SK-N-MC (cell line): Measurements from ENCODE around the gene SLC2A8.
A peak's percentile ranks its signal among the peaks of the same experiment; 100 is the strongest.

Experiments
- DNase-seq: peaks from one replicate; pipeline ENCODE4 v3.0.0-alpha.2; 2011; ENCODE audit warnings: low read depth, low spot score
- H3K27ac ChIP-seq: fragments of 200-600 bp; sonication (generic); 2 replicates; pipeline ENCODE4 v1.5.1; 2016; ENCODE audit warnings: mixed run types
- H3K36me3 ChIP-seq: fragments of 200-600 bp; sonication (generic); 2 replicates; pipeline ENCODE4 v1.6.1; 2017; ENCODE audit warnings: antibody characterized with exemption, low read length, mixed read lengths; ENCODE audit not compliant: insufficient read depth
- H3K4me3 ChIP-seq: fragments of 200-600 bp; sonication (generic); 2 replicates; pipeline ENCODE4 v1.5.1; 2016
- H3K9ac ChIP-seq: fragments of 200-600 bp; sonication (generic); 2 replicates; pipeline ENCODE4 v1.8.0; 2017; ENCODE audit warnings: mixed run types, mixed read lengths; ENCODE audit not compliant: insufficient read length
- H3K9me3 ChIP-seq: fragments of 200-600 bp; sonication (generic); 2 replicates; pipeline ENCODE4 v1.6.1; 2017; ENCODE audit warnings: low read depth, mild to moderate bottlenecking, antibody characterized with exemption, low read length, moderate library complexity, mixed read lengths
- EZH2 ChIP-seq: fragments of 200-600 bp; sonication (generic); IDR thresholded peaks from one replicate; pipeline ENCODE4 v1.6.1; 2017; ENCODE audit warnings: antibody characterized with exemption
- FOXP2 ChIP-seq: optimal IDR thresholded peaks from 2 replicates; pipeline ENCODE3; 2011; ENCODE audit warnings: mild to moderate bottlenecking, moderate library complexity; ENCODE audit not compliant: insufficient read depth; ENCODE audit errors: extremely low read length, control extremely low read depth
- POLR2AphosphoS5 ChIP-seq: IDR thresholded peaks from 2 replicates; pipeline ENCODE4 v1.6.1; 2012; ENCODE audit warnings: mild to moderate bottlenecking, low read depth, low read length, borderline replicate concordance

SLC2A8 gene

DNA sequence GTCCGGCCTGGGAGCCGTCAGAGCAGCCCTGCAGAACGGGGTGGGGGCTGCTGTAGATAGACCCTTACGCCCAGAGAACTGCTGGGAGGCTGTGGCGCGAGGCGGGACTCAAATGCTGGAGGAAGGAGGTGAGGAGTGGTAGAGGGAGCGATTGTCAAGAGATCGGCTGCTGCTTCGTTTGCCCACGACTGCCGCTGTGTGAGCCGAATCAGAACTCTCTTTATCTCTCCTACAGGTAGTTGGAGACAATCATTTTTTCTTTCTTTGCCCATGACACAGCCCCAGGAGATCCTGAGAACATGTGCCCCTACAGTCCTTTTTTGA lies 27.7 kb downstream of the SLC2A8 start:
- TF ChIP-seq FOXP2, result no peak
- no peak for TF ChIP-seq POLR2AphosphoS5
- no peak for TF ChIP-seq EZH2
- Histone ChIP-seq H3K9me3 (no peaks in the 10 kb centered on the region), H3K9ac (peak overlapping the region; percentile 94), H3K27ac (peak overlapping the region; percentile 90), H3K36me3 (peaks cover 14% of the 10 kb centered on the region), H3K4me3 (peak overlapping the region; percentile 92)
- DNase-seq, result no peak

DNA sequence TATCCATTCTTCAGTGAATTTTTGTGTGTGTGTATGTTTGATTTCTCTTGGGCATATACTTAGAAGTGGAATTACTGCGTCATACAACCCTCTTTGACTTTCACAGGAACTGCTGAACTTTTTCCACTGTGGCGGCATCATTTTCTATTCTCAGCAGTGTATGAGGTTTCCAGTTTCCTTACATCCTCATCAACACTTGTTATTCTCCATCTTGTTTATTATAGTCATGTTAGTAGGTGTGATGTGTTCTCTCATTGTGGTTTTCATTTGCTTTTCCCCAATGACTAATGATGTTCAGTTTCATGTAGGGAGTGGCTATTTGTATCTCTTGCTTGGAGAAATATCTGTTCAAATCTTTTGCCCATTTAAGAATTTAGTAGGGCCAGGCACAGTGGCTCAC lies 29.8 kb downstream of the SLC2A8 start:
- Histone ChIP-seq H3K4me3 (no peak overlapping the region), H3K9ac (no peak overlapping the region), H3K9me3 (no peaks in the 10 kb centered on the region), H3K27ac (no peak overlapping the region), H3K36me3 (peaks cover 24% of the 10 kb centered on the region)
- TF ChIP-seq FOXP2 (no peak), POLR2AphosphoS5 (no peak), EZH2 (no peak)
- DNase-seq, result no peak

GRCh38 chr9:127428348-127428747 lies 31.4 kb downstream of the SLC2A8 start:
- no peak for TF ChIP-seq POLR2AphosphoS5
- TF ChIP-seq EZH2, result no peak
- TF ChIP-seq FOXP2, result no peak
- no peak for DNase-seq
- peaks cover 29% of the 10 kb centered on the region for H3K36me3 ChIP-seq
- no peak overlapping the region for H3K27ac ChIP-seq
- no peak overlapping the region for H3K9ac ChIP-seq
- no peak overlapping the region for H3K4me3 ChIP-seq
- no peaks in the 10 kb centered on the region for H3K9me3 ChIP-seq

DNA sequence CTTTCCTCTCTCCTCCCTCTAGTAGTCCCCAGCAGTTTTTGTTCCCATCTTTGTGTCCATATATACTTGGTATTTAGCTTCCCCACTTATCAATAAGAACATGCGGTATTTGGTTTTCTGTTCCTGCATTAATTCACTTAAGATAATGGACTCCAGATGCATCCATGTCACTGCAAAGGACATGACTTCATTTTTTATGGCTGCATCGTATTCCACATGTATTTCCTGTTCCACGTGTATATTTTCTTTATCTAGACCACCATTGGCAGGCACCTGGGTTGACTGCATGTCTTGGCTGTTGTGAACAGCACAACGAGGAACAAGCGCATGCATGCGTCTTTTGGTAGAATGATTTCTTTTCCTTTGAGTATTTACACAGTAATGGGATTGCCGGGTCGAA lies 33.4 kb downstream of the SLC2A8 start:
- no peak overlapping the region for H3K27ac ChIP-seq
- no peak overlapping the region for H3K4me3 ChIP-seq
- TF ChIP-seq POLR2AphosphoS5, result no peak
- no peak for TF ChIP-seq FOXP2
- no peak for TF ChIP-seq EZH2
- DNase-seq, result no peak
- peaks cover 50% of the 10 kb centered on the region for H3K36me3 ChIP-seq
- H3K9me3 ChIP-seq, result no peaks in the 10 kb centered on the region
- H3K9ac ChIP-seq, result no peak overlapping the region

DNA sequence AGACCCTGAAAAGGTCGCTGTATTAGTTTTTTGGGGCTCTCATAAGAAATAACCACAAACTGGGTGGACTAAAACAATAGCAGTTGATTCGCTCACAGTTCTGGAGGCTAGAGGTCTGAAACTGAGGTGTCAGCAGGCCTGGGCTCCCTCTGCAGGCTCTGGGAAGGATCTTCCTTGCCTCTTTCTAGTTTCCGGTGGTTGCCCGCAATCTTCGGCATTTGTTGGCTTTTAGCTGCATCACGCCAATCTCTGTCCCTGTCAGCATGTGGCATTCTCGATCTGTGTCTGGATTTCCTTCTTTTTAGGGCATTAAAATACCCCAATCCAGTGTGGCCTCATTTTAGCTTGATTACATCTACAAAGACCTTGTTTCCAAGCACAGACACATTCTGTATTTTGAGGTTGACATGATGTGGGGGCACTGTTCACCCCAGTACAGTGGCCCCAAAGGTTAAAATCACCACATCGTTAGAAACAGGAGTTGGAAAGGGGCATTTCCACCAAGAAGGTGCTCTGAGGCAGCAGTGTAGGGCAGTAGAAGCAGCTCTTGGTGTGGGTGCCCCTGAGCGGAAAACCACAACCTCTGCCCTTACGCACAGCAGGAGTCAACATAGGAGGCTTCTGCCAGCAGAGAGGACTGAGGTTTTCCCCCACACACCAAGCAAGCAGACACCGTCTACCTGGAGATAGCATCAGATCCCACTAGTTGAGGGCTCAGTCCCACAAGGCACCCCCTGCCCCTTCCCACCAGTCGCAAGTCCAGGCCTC lies 40.7 kb downstream of the SLC2A8 start:
- no peaks in the 10 kb centered on the region for H3K9me3 ChIP-seq
- no peak overlapping the region for H3K4me3 ChIP-seq
- no peak for DNase-seq
- TF ChIP-seq EZH2, result no peak
- TF ChIP-seq POLR2AphosphoS5, result no peak
- TF ChIP-seq FOXP2, result no peak
- H3K9ac ChIP-seq, result no peak overlapping the region
- peaks cover 83% of the 10 kb centered on the region for H3K36me3 ChIP-seq
- no peak overlapping the region for H3K27ac ChIP-seq

- DNase-seq, result no peak
- no peak overlapping the region for H3K4me3 ChIP-seq
- peaks cover 82% of the 10 kb centered on the region for H3K36me3 ChIP-seq
- H3K9me3 ChIP-seq, result no peaks in the 10 kb centered on the region
- no peak overlapping the region for H3K27ac ChIP-seq
- no peak overlapping the region for H3K9ac ChIP-seq
- TF ChIP-seq EZH2 (no peak), POLR2AphosphoS5 (no peak), FOXP2 (no peak)
These were observed 41.4 kb downstream of the SLC2A8 start for GRCh38 chr9:127438394-127438793.

DNA sequence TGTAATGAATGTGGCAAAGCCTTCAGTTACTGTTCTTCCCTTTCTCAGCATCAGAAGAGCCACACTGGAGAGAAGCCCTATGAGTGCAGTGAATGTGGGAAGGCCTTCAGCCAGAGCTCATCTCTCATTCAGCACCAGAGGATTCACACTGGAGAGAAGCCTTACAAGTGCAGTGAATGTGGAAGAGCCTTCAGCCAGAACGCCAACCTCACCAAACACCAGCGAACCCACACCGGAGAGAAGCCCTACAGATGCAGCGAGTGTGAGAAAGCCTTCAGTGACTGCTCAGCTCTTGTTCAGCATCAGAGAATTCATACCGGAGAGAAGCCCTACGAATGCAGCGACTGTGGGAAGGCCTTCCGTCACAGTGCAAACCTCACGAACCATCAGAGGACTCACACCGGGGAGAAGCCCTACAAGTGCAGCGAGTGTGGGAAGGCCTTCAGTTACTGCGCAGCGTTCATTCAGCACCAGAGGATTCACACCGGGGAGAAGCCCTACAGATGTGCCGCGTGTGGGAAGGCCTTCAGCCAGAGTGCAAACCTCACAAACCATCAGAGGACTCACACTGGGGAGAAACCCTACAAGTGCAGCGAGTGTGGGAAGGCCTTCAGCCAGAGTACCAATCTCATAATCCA lies 47.4 kb downstream of the SLC2A8 start:
- H3K9me3 ChIP-seq, result 0 out of 2 replicates have a peak, but pooled peaks cover 4% of the 10 kb centered on the region
- H3K9ac ChIP-seq, result no peak overlapping the region
- H3K36me3 ChIP-seq, result peaks cover 84% of the 10 kb centered on the region
- DNase-seq, result no peak
- H3K4me3 ChIP-seq, result no peak overlapping the region
- no peak for TF ChIP-seq POLR2AphosphoS5
- no peak for TF ChIP-seq EZH2
- TF ChIP-seq FOXP2, result no peak
- H3K27ac ChIP-seq, result peak overlapping the region; percentile 32; the same call in 1 of the 2 replicates

GRCh38 chr9:127444921-127445850 lies 48.2 kb downstream of the SLC2A8 start:
- no peak overlapping the region for H3K9ac ChIP-seq
- H3K4me3 ChIP-seq, result no peak overlapping the region
- H3K27ac ChIP-seq, result peak overlapping the region; percentile 51
- no peak for DNase-seq
- TF ChIP-seq POLR2AphosphoS5, result peak; percentile 38; the same call in 1 of the 2 replicates
- TF ChIP-seq FOXP2, result no peak
- TF ChIP-seq EZH2, result no peak
- H3K36me3 ChIP-seq, result peaks cover 85% of the 10 kb centered on the region
- H3K9me3 ChIP-seq, result 0 out of 2 replicates have a peak, but pooled peaks cover 4% of the 10 kb centered on the region
